ENCODE data around the gene C5orf34.
"Not testable (repeated sequence)": the region's sequence is repeated elsewhere in the genome, so short reads cannot be mapped to it uniquely, and the experiment has no call there.

C5orf34 gene

DNA sequence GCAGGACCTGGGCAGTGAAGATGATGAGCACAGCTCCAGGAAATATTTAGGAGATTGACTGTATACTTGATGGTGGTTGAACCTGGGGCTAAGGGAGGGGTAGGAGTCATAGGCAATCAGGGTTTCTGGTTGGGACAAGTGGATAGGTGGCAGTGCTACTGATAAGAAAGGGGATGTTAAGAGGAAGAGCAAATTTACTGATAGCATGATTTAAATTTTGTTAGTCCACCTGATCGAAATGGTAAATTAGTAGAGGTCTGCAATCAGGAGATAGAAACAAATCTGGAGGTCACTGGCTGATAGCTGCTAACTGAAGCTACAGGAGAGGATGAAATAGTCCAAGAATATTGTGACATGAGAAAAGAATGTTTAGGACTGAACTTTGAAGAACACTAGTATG lies 5.7 kb upstream of the C5orf34 start:
- Histone ChIP-seq H3K27me3 (no peaks in the 10 kb centered on the region), H3K4me1 (peaks cover 9% of the 10 kb centered on the region), H3K36me3 (peaks cover 30% of the 10 kb centered on the region), H3K4me2 (no peak overlapping the region), H4K20me1 (no peaks in the 10 kb centered on the region), H3K4me3 (no peak overlapping the region), H3K9ac (no peak overlapping the region), H3K9me3 (no peaks in the 10 kb centered on the region; the same call in 1 of the 2 replicates), H3K27ac (no peak overlapping the region)
- TF ChIP-seq Cebpa-rat (IDR thresholded peaks at IDR 0.05), result no peak

DNA sequence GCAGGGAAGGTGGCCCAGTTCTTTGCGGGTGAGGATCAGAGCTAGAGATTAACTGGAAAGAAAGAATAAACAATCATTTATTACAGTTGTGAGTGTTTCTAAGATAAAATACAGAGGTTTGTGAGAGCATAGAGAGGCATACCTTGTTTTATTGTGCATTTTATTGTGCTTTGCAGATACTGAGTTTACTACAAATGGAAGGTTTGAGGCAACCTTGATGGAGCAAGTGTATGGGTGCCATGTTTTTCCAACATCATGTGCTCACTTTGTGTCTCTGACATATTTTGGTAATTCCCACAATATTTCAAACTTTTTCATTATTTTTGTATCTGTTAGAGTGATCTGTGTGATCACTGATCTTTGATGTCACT lies 715 bp upstream of the C5orf34 start:
- Histone ChIP-seq H3K4me3 (peak overlapping the region; percentile 73), H3K4me2 (peak overlapping the region; percentile 96), H3K27me3 (no peaks in the 10 kb centered on the region), H3K36me3 (no peaks in the 10 kb centered on the region), H3K9ac (peak overlapping the region; percentile 82), H3K4me1 (peaks cover 26% of the 10 kb centered on the region), H3K27ac (peak overlapping the region; percentile 86), H4K20me1 (no peaks in the 10 kb centered on the region), H3K9me3 (peaks cover 11% of the 10 kb centered on the region)
- TF ChIP-seq Cebpa-rat (IDR thresholded peaks at IDR 0.05), result no peak

DNA sequence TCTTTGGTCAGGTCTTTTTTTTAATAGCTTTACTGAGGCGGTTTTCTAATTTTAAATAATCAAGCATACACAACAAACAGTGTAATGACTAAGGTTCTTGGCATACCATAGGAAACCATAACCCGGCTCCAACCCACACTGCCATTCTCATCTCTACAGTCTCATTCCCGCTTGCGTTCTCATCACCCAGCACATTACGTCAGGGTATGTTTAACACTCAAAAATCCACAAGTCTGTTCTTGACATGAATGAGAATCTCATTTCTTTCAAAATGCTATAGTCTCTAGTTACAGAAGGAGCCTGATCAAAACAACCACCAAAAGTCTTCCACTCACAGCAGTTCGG lies 505 bp downstream of the C5orf34 start:
- TF ChIP-seq Cebpa-rat (IDR thresholded peaks at IDR 0.05), result no peak

DNA sequence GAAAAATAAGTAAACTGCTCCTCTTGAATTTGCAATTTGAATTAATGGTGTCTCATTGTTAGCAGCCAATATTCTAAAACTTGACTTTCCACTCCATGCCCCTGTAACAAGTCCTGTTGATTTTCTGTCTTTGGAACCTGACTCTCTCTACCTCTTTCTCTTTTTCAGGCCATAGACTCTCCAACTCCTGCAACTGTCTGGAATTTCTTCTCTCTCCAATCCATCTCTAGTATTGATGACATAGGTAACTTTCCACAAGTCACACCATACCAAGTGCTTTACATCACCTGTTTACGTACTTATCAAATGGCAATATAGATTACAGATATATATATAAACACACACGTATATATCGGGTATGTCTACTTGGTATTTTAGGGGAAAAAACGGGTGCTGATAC lies 923 bp downstream of the C5orf34 start:
- Histone ChIP-seq H3K36me3 (peaks cover 3% of the 10 kb centered on the region), H3K4me1 (peaks cover 26% of the 10 kb centered on the region), H3K27ac (peak overlapping the region; percentile 86), H4K20me1 (no peaks in the 10 kb centered on the region), H3K4me2 (peak overlapping the region; percentile 96), H3K27me3 (no peaks in the 10 kb centered on the region), H3K9ac (peak overlapping the region; percentile 82), H3K4me3 (peak overlapping the region; percentile 73), H3K9me3 (peaks cover 11% of the 10 kb centered on the region)
- no peak for TF ChIP-seq Cebpa-rat (IDR thresholded peaks at IDR 0.05)

More for the DNA sequence above, 505 bp downstream of the C5orf34 start:
- Histone ChIP-seq H3K9me3 (peaks cover 11% of the 10 kb centered on the region), H4K20me1 (no peaks in the 10 kb centered on the region), H3K4me3 (peak overlapping the region; percentile 73), H3K4me2 (peak overlapping the region; percentile 96), H3K27ac (peak overlapping the region; percentile 86), H3K9ac (peak overlapping the region; percentile 82), H3K4me1 (peaks cover 26% of the 10 kb centered on the region), H3K27me3 (no peaks in the 10 kb centered on the region), H3K36me3 (no peaks in the 10 kb centered on the region)

DNA sequence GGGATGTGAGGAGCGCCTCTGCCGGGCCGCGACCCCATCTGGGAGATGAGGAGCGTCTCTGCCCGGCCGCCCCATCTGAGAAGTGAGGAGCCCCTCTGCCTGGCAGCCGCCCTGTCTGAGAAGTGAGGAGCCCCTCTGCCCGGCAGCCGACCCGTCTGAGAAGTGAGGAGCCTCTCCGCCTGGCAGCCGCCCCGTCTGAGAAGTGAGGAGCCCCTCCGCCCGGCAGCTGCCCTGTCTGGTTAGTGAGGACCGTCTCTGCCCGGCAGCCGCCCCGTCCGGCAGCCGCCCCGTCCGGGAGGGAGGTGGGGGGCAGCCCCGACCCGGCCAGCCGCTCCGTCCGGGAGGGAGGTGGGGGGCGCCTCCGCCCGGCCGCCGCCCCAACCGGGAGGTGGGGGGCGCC lies 3.9 kb downstream of the C5orf34 start:
- Histone ChIP-seq H3K9me3 (peaks cover 11% of the 10 kb centered on the region), H3K4me1 (peaks cover 22% of the 10 kb centered on the region), H3K36me3 (peaks cover 26% of the 10 kb centered on the region)
- H3K9ac ChIP-seq, H3K4me2 ChIP-seq, H3K27me3 ChIP-seq, H4K20me1 ChIP-seq, H3K4me3 ChIP-seq, H3K27ac ChIP-seq: not testable (repeated sequence)

DNA sequence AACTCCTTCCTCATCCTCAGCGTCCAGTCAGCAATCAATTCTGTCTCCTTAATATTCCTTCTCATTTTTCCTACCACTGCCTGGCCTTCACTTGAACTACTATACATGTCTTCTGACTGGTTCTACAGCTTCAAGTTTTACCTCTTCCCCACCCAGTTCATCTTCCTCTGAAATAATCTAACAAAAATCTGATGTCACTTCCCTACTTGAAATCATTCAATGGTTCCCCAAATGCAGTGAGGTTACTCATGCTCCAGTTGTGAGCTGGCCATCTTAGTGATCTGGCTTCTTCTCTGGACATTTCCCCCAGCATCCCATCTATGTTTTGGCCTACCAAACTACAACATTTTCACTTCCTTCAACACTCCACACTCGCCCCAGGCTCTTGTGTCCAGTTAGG lies 16.4 kb downstream of the C5orf34 start:
- Histone ChIP-seq H3K4me1 (no peaks in the 10 kb centered on the region), H3K9me3 (no peaks in the 10 kb centered on the region), H4K20me1 (no peaks in the 10 kb centered on the region), H3K4me2 (no peak overlapping the region), H3K27me3 (no peaks in the 10 kb centered on the region), H3K27ac (no peak overlapping the region), H3K9ac (no peak overlapping the region), H3K36me3 (peaks cover 56% of the 10 kb centered on the region), H3K4me3 (no peak overlapping the region)
- TF ChIP-seq Cebpa-rat (IDR thresholded peaks at IDR 0.05), result no peak

DNA sequence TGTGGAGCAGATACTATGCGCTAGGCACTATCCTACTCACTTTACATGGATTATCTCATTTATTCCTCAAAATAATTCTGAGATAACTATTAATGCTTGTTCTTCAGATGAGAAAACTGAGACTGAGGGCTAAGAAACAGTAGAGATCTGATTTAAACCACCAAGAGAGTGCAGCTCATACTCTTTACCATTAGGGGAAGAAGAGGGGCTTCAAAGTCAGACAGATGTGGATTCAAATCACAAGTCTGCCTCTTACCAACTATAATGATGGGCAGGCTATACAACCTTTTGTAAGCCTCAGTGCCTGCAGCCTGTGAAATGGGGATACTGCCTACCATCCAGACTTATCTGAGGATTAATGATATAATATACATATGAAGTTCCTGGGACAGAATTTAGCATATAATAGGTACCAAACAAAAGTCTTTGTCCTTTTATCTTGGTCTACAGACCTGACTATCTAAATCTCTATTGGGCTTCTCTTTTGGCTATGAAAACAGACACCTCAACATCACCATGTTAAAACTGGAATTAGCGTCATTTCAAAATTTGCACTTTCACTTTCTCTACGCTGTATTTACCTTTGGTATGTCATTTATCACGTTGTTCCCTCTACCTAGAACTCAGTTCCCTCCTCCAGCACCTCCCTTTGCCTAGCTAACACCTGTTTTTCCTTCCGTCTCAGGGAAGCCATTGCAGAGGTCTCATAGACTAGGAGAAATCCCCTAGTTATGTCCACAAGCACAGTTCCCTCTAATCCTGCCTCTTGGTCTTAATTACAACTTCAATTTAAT lies 17.4 kb downstream of the C5orf34 start:
- H3K9me3 ChIP-seq, result no peaks in the 10 kb centered on the region
- H3K36me3 ChIP-seq, result peaks cover 46% of the 10 kb centered on the region
- H3K27me3 ChIP-seq, result no peaks in the 10 kb centered on the region
- no peak overlapping the region for H3K27ac ChIP-seq
- H3K4me1 ChIP-seq, result no peaks in the 10 kb centered on the region
- H3K4me3 ChIP-seq, result no peak overlapping the region
- no peaks in the 10 kb centered on the region for H4K20me1 ChIP-seq
- no peak for TF ChIP-seq Cebpa-rat (IDR thresholded peaks at IDR 0.05)
- H3K9ac ChIP-seq, result no peak overlapping the region
- H3K4me2 ChIP-seq, result no peak overlapping the region

DNA sequence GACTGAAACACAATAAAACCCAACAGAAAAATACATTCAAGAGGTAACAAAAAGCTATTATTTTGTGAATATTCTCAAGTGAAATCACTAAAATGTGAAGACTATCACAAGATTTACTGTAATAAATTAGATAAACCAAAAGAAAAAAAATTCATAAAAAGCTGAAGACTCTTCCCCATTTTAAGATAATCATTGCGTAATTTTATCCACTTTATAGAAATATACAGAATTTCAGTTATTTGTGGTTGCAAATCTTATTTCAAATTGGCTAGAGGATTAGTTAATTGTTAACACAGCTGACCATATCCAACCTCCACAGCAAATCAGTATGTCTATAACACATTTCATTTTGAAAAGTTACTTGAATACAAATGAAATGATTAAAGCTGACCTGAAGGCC lies 23.6 kb downstream of the C5orf34 start:
- TF ChIP-seq Cebpa-rat (IDR thresholded peaks at IDR 0.05), result no peak; the same call in 1 of the 2 replicates
- H3K36me3 ChIP-seq, result peaks cover 34% of the 10 kb centered on the region
- no peak overlapping the region for H3K4me3 ChIP-seq
- no peaks in the 10 kb centered on the region for H4K20me1 ChIP-seq
- no peaks in the 10 kb centered on the region for H3K4me1 ChIP-seq
- no peaks in the 10 kb centered on the region for H3K27me3 ChIP-seq
- no peaks in the 10 kb centered on the region for H3K9me3 ChIP-seq
- H3K9ac ChIP-seq, result no peak overlapping the region
- no peak overlapping the region for H3K4me2 ChIP-seq
- H3K27ac ChIP-seq, result no peak overlapping the region

DNA sequence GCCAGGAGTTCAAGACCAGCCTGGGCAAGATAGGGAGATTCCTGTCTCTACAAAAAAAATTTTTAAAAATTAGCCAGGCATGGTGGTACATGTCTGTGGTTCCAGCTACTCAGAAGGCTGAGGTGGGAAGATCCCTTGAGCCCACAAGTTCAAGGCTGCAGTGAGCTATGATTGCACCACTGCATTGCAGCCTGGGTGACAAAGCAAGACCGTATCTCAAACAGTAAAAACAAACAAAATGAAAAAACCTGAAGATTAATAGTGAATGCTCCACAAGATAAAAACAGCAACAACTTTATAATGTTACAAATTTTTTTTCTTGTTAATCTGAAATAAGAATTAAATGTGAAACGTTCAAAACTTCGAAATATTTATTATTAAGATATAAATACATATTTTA lies 28.6 kb downstream of the C5orf34 start:
- Histone ChIP-seq H3K9me3 (no peaks in the 10 kb centered on the region), H3K27me3 (no peaks in the 10 kb centered on the region)
- no peak for TF ChIP-seq Cebpa-rat (IDR thresholded peaks at IDR 0.05)

DNA sequence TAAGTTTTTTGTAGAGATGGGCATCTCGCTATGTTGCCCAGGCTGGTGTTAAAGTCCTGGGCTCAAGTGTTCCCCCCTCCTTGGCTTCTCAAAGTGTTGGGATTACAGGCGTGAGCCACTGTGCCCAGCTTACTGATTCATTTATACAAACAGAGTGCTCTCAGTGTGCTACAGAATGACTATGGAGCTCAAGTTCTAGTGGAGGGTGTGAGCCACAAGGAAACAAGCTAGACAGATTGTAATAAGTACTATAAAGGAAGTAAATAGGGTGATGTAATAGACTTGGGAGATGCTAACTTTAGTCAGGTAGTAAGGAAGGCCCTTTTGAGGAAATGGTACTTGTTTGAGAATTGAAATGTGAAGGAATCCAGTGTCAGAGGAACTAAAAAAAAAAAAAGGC lies 29.5 kb downstream of the C5orf34 start:
- H3K9ac ChIP-seq, result no peak overlapping the region
- H4K20me1 ChIP-seq, result no peaks in the 10 kb centered on the region
- H3K4me3 ChIP-seq, result no peak overlapping the region
- H3K4me1 ChIP-seq, result peaks cover 27% of the 10 kb centered on the region
- H3K36me3 ChIP-seq, result peaks cover 16% of the 10 kb centered on the region
- no peak for TF ChIP-seq Cebpa-rat (IDR thresholded peaks at IDR 0.05)
- no peaks in the 10 kb centered on the region for H3K27me3 ChIP-seq
- H3K9me3 ChIP-seq, result no peaks in the 10 kb centered on the region
- H3K4me2 ChIP-seq, result peak overlapping the region; percentile 80
- H3K27ac ChIP-seq, result no peak overlapping the region

More for the DNA sequence above, 28.6 kb downstream of the C5orf34 start:
- H3K4me3 ChIP-seq, result no peak overlapping the region
- no peak overlapping the region for H3K9ac ChIP-seq
- H4K20me1 ChIP-seq, result no peaks in the 10 kb centered on the region
- H3K36me3 ChIP-seq, result peaks cover 16% of the 10 kb centered on the region
- no peak overlapping the region for H3K27ac ChIP-seq
- no peak overlapping the region for H3K4me2 ChIP-seq
- H3K4me1 ChIP-seq, result peaks cover 27% of the 10 kb centered on the region

Data from BLaER1 (cell line).